Lung (tissue), 12 donors: ENCODE results near the gene LRRD1. TPM values are rescaled to one million over a fixed set of nuclear protein-coding genes. Genes with fewer than 3 reads are reported as not detected.
"Not testable (repeated sequence)": the region's sequence is repeated elsewhere in the genome, so short reads cannot be mapped to it uniquely, and the experiment has no call there.

Experiments
- ATAC-seq: fragments of 200-7000 bp; cut with Tn5 transposase; one replicate; pipeline ENCODE4 v1.9.1; 2020; ENCODE audit warnings: moderate number of reproducible peaks; ENCODE audit not compliant: insufficient read depth, low FRiP score
- DNase-seq, 3 donors: peaks; one replicate each; pipeline ENCODE4 v3.0.0-alpha.2; 2013 to 2017
- H3K27ac ChIP-seq, 2 donors: one replicate each; pipeline ENCODE4 v1.5.1; 2013; ENCODE audit warnings: mild to moderate bottlenecking in 2 of 2, moderate library complexity in 2 of 2, control low read depth in 1 of 2, inconsistent platforms in 1 of 2, low read depth in 1 of 2, low read length in 1 of 2
- H3K27me3 ChIP-seq, 3 donors: one replicate each; pipeline ENCODE4 v1.5.1; 2013; ENCODE audit warnings: low read length in 2 of 3; ENCODE audit not compliant: control insufficient read depth in 3 of 3, insufficient read depth in 3 of 3
- H3K36me3 ChIP-seq, 4 donors: one replicate each; pipeline ENCODE4 v1.5.1; 2013; ENCODE audit warnings: low read length in 4 of 4, mild to moderate bottlenecking in 1 of 4, moderate library complexity in 1 of 4; ENCODE audit not compliant: control insufficient read depth in 4 of 4, insufficient read depth in 4 of 4
- H3K4me1 ChIP-seq, 5 donors: one replicate each; pipeline ENCODE4 v1.5.1; 2013; ENCODE audit warnings: low read length in 5 of 5, mild to moderate bottlenecking in 2 of 5, moderate library complexity in 1 of 5; ENCODE audit not compliant: control insufficient read depth in 5 of 5, insufficient read depth in 5 of 5
- H3K4me3 ChIP-seq: one replicate; pipeline ENCODE4 v1.5.1; 2013; ENCODE audit warnings: mild to moderate bottlenecking, control low read depth, moderate library complexity
- H3K9ac ChIP-seq, 2 donors: one replicate each; pipeline ENCODE4 v1.5.1; 2013; ENCODE audit warnings: low read length in 2 of 2, control low read depth in 1 of 2; ENCODE audit not compliant: insufficient read depth in 1 of 2
- H3K9me3 ChIP-seq, 4 donors: one replicate each; pipeline ENCODE4 v1.5.1; 2013; ENCODE audit warnings: low read length in 3 of 4, mild to moderate bottlenecking in 1 of 4, moderate library complexity in 1 of 4; ENCODE audit not compliant: control insufficient read depth in 4 of 4, insufficient read depth in 3 of 4
- WGBS, 2 donors: extraction: QIAGEN DNeasy Blood & Tissue Kit; methylation state at CpG; one replicate each; pipeline ENCODE4 v1.1.7; 2013; 5-methylcytosine and 5-hydroxymethylcytosine counted together
- polyA plus RNA-seq, 2 donors: library from polyadenylated mRNA; stranded (reverse); fragments of 200-250 nt; gene quantifications; one replicate each; pipeline ENCODE4 v1.2.1, GENCODE V29; 2013
- total RNA-seq, 2 donors: library from RNA; depleted of rRNA in 1 of 2; stranded (reverse); fragments of >200 nt in 1 of 2; gene quantifications; one replicate each; pipeline ENCODE4 v1.2.1, GENCODE V29; 2014 to 2021
- TF ChIP-seq, protein P1 (sequence below): IDR thresholded peaks from 2 replicates; pipeline ENCODE4 v1.5.1; 2012; ENCODE audit warnings: mild to moderate bottlenecking; ENCODE audit errors: control extremely low read depth, extremely low read depth
- donor health status: control.
- donor health status: control.
- donor health status: Bipolar disorder and iron deficiency.
- donor health status: healthy.
- donor health status: DM: yes; HTN: yes; CAD: no.

LRRD1 gene
- total and polyA plus RNA-seq, 4 donors, result 0.06 to 0.63 (median 0.06) TPM; not detected in 1

DNA sequence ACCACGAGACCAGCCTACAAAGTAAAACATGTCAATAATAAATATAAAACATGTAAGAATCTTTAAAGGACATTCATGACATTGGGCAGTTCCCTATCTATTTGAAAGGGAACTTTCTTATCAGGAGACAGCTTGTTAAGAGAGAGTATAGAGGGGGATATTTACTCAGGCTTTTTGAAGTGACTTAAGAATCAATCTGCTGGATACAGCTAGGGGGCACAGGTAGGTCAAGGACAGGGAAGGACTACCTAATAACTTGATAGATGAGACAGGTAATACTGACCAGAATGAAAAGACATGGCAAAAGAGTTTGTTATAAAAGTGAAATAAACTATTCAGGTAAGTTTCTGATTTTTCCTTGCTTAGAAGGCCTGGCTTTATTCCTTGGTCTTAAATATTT lies 21.8 kb upstream of the LRRD1 start:
- no peaks in the 10 kb centered on the region for H3K4me1 ChIP-seq
- H3K36me3 ChIP-seq, result peaks cover 3 to 22% (median 11%) of the 10 kb centered on the region in 4 donors

DNA sequence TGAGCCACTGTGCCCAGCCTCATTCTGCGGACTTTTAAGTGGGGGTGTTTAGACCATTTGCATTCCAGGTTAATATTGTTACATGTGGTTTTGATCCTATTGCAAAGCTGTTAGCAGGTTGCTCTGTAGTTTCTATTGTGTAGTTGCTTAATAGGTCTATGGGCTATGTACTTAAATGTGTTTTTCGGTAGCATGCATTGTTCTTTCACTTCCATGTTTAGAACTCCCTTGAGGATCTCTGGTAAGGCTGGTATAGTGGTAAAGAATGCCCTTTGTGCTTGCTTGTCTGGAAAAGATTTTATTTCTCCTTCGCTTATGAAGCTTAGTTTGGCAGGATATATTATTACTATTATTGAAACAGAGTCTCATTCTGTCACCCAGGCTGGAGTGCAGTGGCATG lies 13.4 kb upstream of the LRRD1 start:
- Histone ChIP-seq H3K27ac (no peak overlapping the region), H3K4me3 (no peak overlapping the region), H3K27me3 (no peaks in the 10 kb centered on the region), H3K36me3 (peaks cover 0 to 8% (median 7%) of the 10 kb centered on the region in 4 donors), H3K4me1 (no peaks in the 10 kb centered on the region), H3K9me3 (peaks cover 0 to 13% (median 5%) of the 10 kb centered on the region in 4 donors), H3K9ac (no peak overlapping the region)
- no peak for DNase-seq
- 96 to 97% methylated on average over 3 of the region's 3 CpGs for WGBS, 2 donors
- TF ChIP-seq, protein P1, sequence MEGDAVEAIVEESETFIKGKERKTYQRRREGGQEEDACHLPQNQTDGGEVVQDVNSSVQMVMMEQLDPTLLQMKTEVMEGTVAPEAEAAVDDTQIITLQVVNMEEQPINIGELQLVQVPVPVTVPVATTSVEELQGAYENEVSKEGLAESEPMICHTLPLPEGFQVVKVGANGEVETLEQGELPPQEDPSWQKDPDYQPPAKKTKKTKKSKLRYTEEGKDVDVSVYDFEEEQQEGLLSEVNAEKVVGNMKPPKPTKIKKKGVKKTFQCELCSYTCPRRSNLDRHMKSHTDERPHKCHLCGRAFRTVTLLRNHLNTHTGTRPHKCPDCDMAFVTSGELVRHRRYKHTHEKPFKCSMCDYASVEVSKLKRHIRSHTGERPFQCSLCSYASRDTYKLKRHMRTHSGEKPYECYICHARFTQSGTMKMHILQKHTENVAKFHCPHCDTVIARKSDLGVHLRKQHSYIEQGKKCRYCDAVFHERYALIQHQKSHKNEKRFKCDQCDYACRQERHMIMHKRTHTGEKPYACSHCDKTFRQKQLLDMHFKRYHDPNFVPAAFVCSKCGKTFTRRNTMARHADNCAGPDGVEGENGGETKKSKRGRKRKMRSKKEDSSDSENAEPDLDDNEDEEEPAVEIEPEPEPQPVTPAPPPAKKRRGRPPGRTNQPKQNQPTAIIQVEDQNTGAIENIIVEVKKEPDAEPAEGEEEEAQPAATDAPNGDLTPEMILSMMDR, result no peak
- no peak for ATAC-seq

More for the DNA sequence above, 21.8 kb upstream of the LRRD1 start:
- H3K4me3 ChIP-seq, result no peak overlapping the region
- H3K9me3 ChIP-seq, result peaks cover 0 to under 1% (median 0%) of the 10 kb centered on the region in 4 donors
- H3K9ac ChIP-seq, result no peak overlapping the region
- ATAC-seq, result no peak
- DNase-seq, result no peak
- H3K27ac ChIP-seq, result no peak overlapping the region
- TF ChIP-seq, protein P1, result no peak
- WGBS, 2 donors, result 95 to 96% methylated on average over 1 of the region's 1 CpG
- no peaks in the 10 kb centered on the region for H3K27me3 ChIP-seq

DNA sequence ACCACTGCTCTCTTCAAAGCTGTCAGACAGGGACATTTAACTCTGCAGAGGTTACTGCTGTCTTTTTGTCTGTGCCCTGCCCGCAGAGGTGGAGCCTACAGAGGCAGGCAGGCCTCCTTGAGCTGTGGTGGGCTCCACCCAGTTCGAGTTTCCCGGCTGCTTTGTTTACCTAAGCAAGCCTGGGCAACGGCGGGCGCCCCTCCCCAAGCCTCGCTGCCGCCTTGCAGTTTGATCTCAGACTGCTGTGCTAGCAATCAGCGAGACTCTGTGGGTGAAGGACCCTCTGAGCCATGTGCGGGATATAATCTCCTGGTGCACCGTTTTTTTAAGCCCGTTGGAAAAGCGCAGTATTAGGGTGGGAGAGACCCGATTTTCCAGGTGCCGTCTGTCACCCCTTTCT lies 10.3 kb upstream of the LRRD1 start:
- H3K27me3 ChIP-seq, H3K36me3 ChIP-seq, H3K4me3 ChIP-seq, ATAC-seq, H3K9ac ChIP-seq, H3K27ac ChIP-seq, H3K4me1 ChIP-seq, DNase-seq: not testable (repeated sequence)
- H3K9me3 ChIP-seq, result peaks cover 0 to 13% (median 5%) of the 10 kb centered on the region in 4 donors
- 92 to 96% methylated on average over 15 of the region's 15 CpGs for WGBS, 2 donors

DNA sequence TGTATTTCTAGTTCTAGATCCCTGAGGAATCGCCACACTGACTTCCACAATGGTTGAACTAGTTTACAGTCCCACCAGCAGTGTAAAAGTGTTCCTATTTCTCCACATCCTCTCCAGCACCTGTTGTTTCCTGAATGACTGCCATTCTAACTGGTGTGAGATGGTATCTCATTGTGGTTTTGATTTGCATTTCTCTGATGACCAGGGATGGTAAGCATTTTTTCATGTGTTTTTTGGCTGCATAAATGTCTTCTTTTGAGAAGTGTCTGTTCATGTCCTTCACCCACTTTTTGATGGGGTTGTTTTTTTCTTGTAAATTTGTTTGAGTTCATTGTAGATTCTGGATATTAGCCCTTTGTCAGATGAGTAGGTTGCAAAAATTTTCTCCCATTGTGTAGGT lies 5.4 kb upstream of the LRRD1 start:
- not testable (repeated sequence) for H3K9me3 ChIP-seq, H3K4me3 ChIP-seq, DNase-seq, H3K9ac ChIP-seq, ATAC-seq, H3K4me1 ChIP-seq, H3K27ac ChIP-seq, H3K27me3 ChIP-seq, H3K36me3 ChIP-seq
- 82 to 85% methylated on average over 1 of the region's 1 CpG for WGBS, 2 donors

DNA sequence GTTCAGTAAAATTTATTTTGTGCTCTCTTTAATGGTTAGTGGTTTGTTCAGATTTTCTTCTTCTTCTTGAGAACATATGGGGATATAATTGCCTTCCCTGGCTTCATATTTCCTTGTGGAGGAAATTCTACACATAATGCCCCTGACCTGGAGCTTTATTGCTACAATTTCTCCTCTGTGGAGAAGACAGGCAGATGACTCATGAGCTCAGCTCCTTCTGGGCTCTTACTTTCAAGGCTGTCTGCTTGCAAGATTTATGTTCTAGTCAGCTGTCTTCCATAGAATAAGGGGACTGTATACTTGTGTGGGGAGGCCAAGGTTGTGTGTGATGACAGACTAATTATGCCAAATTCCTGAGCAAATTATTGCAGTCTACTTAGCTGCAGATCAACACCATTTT lies 1.6 kb downstream of the LRRD1 start:
- Histone ChIP-seq H3K4me1 (peaks cover 0 to 2% (median 0%) of the 10 kb centered on the region in 5 donors), H3K4me3 (no peak overlapping the region), H3K36me3 (no peaks in the 10 kb centered on the region), H3K9ac (no peak overlapping the region), H3K9me3 (no peaks in the 10 kb centered on the region), H3K27ac (no peak overlapping the region), H3K27me3 (no peaks in the 10 kb centered on the region)
- ATAC-seq (no peak), DNase-seq (no peak)
- TF ChIP-seq, protein P1, result no peak

DNA sequence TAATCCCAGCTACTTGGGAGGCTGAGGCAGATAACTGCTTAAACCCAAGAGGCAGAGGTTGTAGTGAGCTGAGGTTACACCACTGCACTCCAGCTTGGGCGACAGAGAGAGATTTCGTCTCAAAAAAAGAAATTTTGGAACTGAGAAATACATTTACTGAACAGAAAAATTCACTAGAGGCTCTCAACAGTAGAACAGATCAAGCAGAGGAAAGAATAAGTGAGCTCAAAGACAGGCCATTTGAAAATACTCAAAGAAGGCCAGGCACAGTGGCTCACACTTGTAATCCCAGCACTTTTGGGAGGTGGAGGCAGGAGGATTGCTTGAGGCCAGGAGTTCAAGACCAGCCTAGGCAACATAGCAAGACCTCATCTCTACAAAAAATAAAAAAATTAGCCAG lies 9.4 kb downstream of the LRRD1 start:
- not testable (repeated sequence) for H3K27ac ChIP-seq, H3K9me3 ChIP-seq, H3K27me3 ChIP-seq, H3K9ac ChIP-seq, H3K4me1 ChIP-seq, H3K36me3 ChIP-seq, DNase-seq, H3K4me3 ChIP-seq, ATAC-seq
- WGBS, 2 donors, result 77 to 81% methylated on average over 2 of the region's 2 CpGs
